Endothelial cell of umbilical vein (primary cell): ENCODE data around the gene MORF4L1. TPM values are rescaled to one million over a fixed set of nuclear protein-coding genes. Genes with fewer than 3 reads are reported as not detected.

Experiments used
- BruUV-seq: library from RNA; stranded (reverse); fragments of 400-500 nt; replicated peaks from 2 replicates; lab custom pipeline; 2021; lab: Mats Ljungman, UMichigan
- CTCF ChIA-PET: fragments of 300-600, 350-600 bp; sonication (Branson Sonifier 250); formaldehyde crosslinking; loops from one replicate; lab custom pipeline; 2021; ENCODE audit warnings: antibody characterized with exemption, inconsistent platforms; lab: Charles Lee
- POLR2A ChIA-PET: fragments of 300-600, 350-600 bp; sonication (Branson Sonifier 250); formaldehyde crosslinking; loops from one replicate; lab custom pipeline; 2021; ENCODE audit warnings: antibody characterized with exemption, inconsistent platforms; lab: Charles Lee
- DNase-seq: peaks from one replicate; pipeline ENCODE4 v3.0.0-alpha.2; 2011; ENCODE audit warnings: low read depth, low spot score
- FAIRE-seq: peaks from 2 replicates; lab custom pipeline; 2011; peaks lifted over from hg19 to GRCh38; lab: Jason Lieb, UNC
- H2AFZ ChIP-seq: 2 replicates; pipeline ENCODE4 v1.6.0; 2012; ENCODE audit warnings: low read depth, low read length, control low read depth, inconsistent platforms
- H3K27ac ChIP-seq: 2 replicates; pipeline ENCODE4 v1.5.1; 2011; ENCODE audit warnings: low read depth, mild to moderate bottlenecking, control low read depth, low read length, moderate library complexity; ENCODE audit not compliant: insufficient read depth
- H3K27me3 ChIP-seq, 2 experiments: 2 replicates each; pipeline versions ENCODE4 v1.6.0 to v1.6.1; 2011; ENCODE audit warnings: low read length in 2 of 2, mixed read lengths in 1 of 2; ENCODE audit not compliant: control insufficient read depth in 2 of 2, insufficient read depth in 2 of 2
- H3K36me3 ChIP-seq, 2 experiments: 2 replicates in 1 of 2; 3 replicates in 1 of 2; pipeline ENCODE4 v1.5.1; 2011; ENCODE audit warnings: low read length in 2 of 2, mild to moderate bottlenecking in 1 of 2, moderate library complexity in 1 of 2; ENCODE audit not compliant: control insufficient read depth in 2 of 2, insufficient read depth in 2 of 2; ENCODE audit errors: extremely low read depth in 1 of 2
- H3K4me1 ChIP-seq: 3 replicates; pipeline ENCODE4 v1.5.1; 2011; ENCODE audit warnings: mild to moderate bottlenecking, low read length; ENCODE audit not compliant: control insufficient read depth, insufficient read depth; ENCODE audit errors: extremely low read depth
- H3K4me2 ChIP-seq: 2 replicates; pipeline ENCODE4 v1.6.1; 2011; ENCODE audit warnings: low read length, control low read depth, mixed read lengths; ENCODE audit not compliant: insufficient read depth
- H3K4me3 ChIP-seq, 3 experiments: fragments of 200-600 bp in 1 of 3; sonication (generic), shearing (Covaris generic) in 1 of 3; replicated peaks in 1 of 3; 2 replicates each; pipeline ENCODE4 v1.5.1; 2011 to 2016; ENCODE audit warnings: control low read depth in 3 of 3, low read length in 3 of 3, mild to moderate bottlenecking in 2 of 3, inconsistent platforms in 1 of 3, low read depth in 1 of 3, moderate library complexity in 1 of 3; ENCODE audit not compliant: insufficient read depth in 1 of 3
- H3K79me2 ChIP-seq: 2 replicates; pipeline ENCODE4 v1.6.0; 2012; ENCODE audit warnings: low read length, inconsistent platforms; ENCODE audit not compliant: control insufficient read depth, insufficient read depth
- H3K9ac ChIP-seq: replicated peaks from 2 replicates; pipeline ENCODE3; 2011; ENCODE audit warnings: low read length, control low read depth; ENCODE audit not compliant: insufficient read depth; ENCODE audit errors: extremely low read depth
- H3K9me1 ChIP-seq: replicated peaks from 3 replicates; pipeline ENCODE4 v1.6.0; 2011; ENCODE audit warnings: mild to moderate bottlenecking, low read length; ENCODE audit not compliant: control insufficient read depth, insufficient read depth; ENCODE audit errors: extremely low read depth
- H3K9me3 ChIP-seq: replicated peaks from 2 replicates; pipeline ENCODE4 v1.5.1; 2012; ENCODE audit warnings: low read length, inconsistent platforms; ENCODE audit not compliant: control insufficient read depth, insufficient read depth
- H4K20me1 ChIP-seq: replicated peaks from 2 replicates; pipeline ENCODE3; 2011; ENCODE audit warnings: mild to moderate bottlenecking, low read length; ENCODE audit not compliant: control insufficient read depth, insufficient read depth; ENCODE audit errors: extremely low read depth
- CTCF ChIP-seq, 2 donors: IDR thresholded peaks; 1 replicate in 1 of 2; 2 replicates in 1 of 2; pipeline ENCODE4 v1.5.1; 2011; ENCODE audit warnings: low read length in 2 of 2, mild to moderate bottlenecking in 2 of 2, moderate library complexity in 2 of 2, control low read depth in 1 of 2, inconsistent platforms in 1 of 2, low read depth in 1 of 2; ENCODE audit not compliant: insufficient read depth in 1 of 2; ENCODE audit errors: extremely low read depth in 1 of 2
- EZH2 ChIP-seq: IDR thresholded peaks from 2 replicates; pipeline ENCODE4 v1.6.1; 2012; ENCODE audit warnings: borderline replicate concordance, low read depth, mild to moderate bottlenecking, moderate library complexity, low read length, inconsistent platforms; ENCODE audit not compliant: severe bottlenecking
- FOS ChIP-seq: IDR thresholded peaks from 2 replicates; pipeline ENCODE4 v1.6.1; 2011; ENCODE audit warnings: mild to moderate bottlenecking, low read length, moderate library complexity, borderline replicate concordance; ENCODE audit not compliant: insufficient read depth
- GATA2 ChIP-seq: IDR thresholded peaks from 2 replicates; pipeline ENCODE4 v1.7.0; 2011; ENCODE audit warnings: low read depth, mild to moderate bottlenecking, moderate library complexity, mixed read lengths, low read length; ENCODE audit not compliant: insufficient read length, insufficient read depth
- JUN ChIP-seq: IDR thresholded peaks from 2 replicates; pipeline ENCODE4 v1.6.1; 2011; ENCODE audit warnings: borderline replicate concordance, low read depth; ENCODE audit not compliant: insufficient read length, insufficient read depth
- MAX ChIP-seq: IDR thresholded peaks from 2 replicates; pipeline ENCODE4 v1.6.1; 2011; ENCODE audit not compliant: insufficient read depth, insufficient read length
- MYC ChIP-seq: IDR thresholded peaks from one replicate; pipeline ENCODE4 v1.6.1; 2011; ENCODE audit warnings: mild to moderate bottlenecking, low read depth, low read length
- POLR2A ChIP-seq: IDR thresholded peaks from 2 replicates; pipeline ENCODE4 v1.6.1; 2012; ENCODE audit warnings: low read depth, mild to moderate bottlenecking, control low read depth, low read length
- POLR2AphosphoS5 ChIP-seq: IDR thresholded peaks from 2 replicates; pipeline ENCODE4 v1.6.1; 2012; ENCODE audit warnings: low read depth, mild to moderate bottlenecking, control low read depth, low read length, moderate library complexity; ENCODE audit not compliant: insufficient read depth
- dilution Hi-C: fragments of 300-500 bp; cut with MboI; formaldehyde crosslinking; loops from one replicate; pipeline ENCODE4 v1.15.0; 2019; ENCODE audit warnings: low sequenced_read_pairs; ENCODE audit not compliant: extremely low pct_ligation_motif_present
- intact Hi-C: fragments of 100-400 bp; cut with micrococcal nuclease; formaldehyde crosslinking; loops from one replicate; pipeline ENCODE4 v1.10.0; 2022
- polyA plus RNA-seq, 4 experiments: library from polyadenylated mRNA; depleted of rRNA in 3 of 4; stranded (reverse) in 3 of 4; unstranded in 1 of 4; fragments of >200 nt; gene quantifications; 2 replicates each; pipeline versions ENCODE4 v1.2.1 to v1.2.3, GENCODE V29; 2011 to 2012; ENCODE audit warnings: missing spikeins in 1 of 4
- total RNA-seq: library from RNA; stranded (reverse); gene quantifications from 2 replicates; pipeline ENCODE4 v1.2.3, GENCODE V29; 2021

Gene MORF4L1
- total and polyA plus RNA-seq, 2 donors (not counting 3 experiments of a cell fraction or from before 2014, with no cell fraction given): 164 to 404 TPM

- Histone ChIP-seq H3K9me3 (no peaks in the 10 kb centered on the region), H3K9me1 (no peaks in the 10 kb centered on the region), H3K27ac (no peak overlapping the region), H3K4me3 (no peak overlapping the region), H3K4me1 (peaks cover 9% of the 10 kb centered on the region), H3K79me2 (no peaks in the 10 kb centered on the region), H3K36me3 (no peaks in the 10 kb centered on the region), H3K9ac (no peak overlapping the region), H2AFZ (no peak overlapping the region), H3K4me2 (no peak overlapping the region), H3K27me3 (peaks cover 11 to 13% of the 10 kb centered on the region in 2 experiments), H4K20me1 (no peaks in the 10 kb centered on the region)
- FAIRE-seq (no peak), DNase-seq (no peak)
- intact Hi-C loops (no loop called here), dilution Hi-C loops (no loop called here)
- TF ChIP-seq MAX (no peak), GATA2 (no peak), EZH2 (no peak), FOS (no peak), POLR2AphosphoS5 (no peak), POLR2A (no peak), CTCF (IDR thresholded peaks at IDR 0.05; ENCODE audit: extremely low read depth in 1 of 2, insufficient read depth in 1 of 2, low read depth in 1 of 2, low read length in 2 of 2) (no peak), JUN (no peak), MYC (no peak)
- BruUV-seq: no TSS peak
- POLR2A ChIA-PET: no interaction called here
- CTCF ChIA-PET: interaction anchor here (1.0 to 1.3 kb wide), 3 partner anchors 11 to 61 kb away, joined by 3 to 5 read pairs (median 4); no protein-coding TSS in a partner anchor
Measured at GRCh38 chr15:78946493-78946892, 73.8 kb downstream of the MORF4L1 start.
